Superior temporal gyrus (tissue), 1 donor: Measurements from ENCODE around the gene USP36.

Experiments
- DNase-seq: peaks from one replicate; pipeline ENCODE4 v3.0.0-alpha.2; 2016; ENCODE audit errors: extremely low spot score

USP36 gene

DNA sequence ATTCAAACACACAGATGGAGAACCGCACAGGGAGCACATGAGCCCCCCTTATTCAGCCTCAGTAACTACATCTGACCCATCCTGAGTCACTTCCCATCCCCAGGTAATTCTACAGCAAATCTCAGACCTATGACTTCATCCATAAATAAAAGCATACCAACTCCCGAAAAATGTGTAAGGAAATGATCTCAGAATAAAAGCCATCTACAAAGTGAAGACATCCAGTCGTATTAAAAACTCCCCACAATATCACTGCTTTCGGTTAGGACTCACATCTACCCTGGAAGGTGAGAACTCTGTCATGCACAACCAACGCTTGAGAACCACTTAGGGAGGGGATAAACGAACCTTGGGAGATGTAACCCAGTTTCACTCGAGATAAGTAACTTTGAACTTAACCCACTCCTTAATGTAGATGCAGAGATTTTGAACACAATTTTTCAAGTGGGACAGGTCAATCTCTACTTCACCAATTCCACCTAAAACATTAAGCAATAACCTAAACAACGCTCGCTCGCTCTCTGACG, 1.3 kb downstream of the USP36 start:
- DNase-seq = no peak

DNA sequence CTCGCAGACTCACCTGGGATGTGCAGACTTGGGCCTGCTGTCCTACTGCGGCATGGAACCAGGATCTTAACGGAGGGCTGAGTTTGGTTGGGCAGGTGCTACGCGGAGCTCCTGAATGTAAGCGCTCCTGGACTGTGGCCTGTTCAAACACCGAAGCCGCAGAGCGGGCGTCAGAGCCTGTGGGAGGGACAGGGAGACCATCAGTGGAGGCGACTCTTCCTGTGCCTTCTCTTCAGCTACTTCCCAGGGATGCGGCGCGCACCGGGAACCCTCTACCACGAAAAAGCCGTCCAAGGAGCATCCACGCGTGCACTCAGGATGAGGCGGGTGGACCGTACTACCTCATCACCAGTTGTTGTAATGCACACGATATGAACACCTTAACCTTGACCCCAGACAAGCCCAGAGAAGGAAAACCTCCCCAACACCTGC, 2.0 kb downstream of the USP36 start:
- DNase-seq = no peak

DNA sequence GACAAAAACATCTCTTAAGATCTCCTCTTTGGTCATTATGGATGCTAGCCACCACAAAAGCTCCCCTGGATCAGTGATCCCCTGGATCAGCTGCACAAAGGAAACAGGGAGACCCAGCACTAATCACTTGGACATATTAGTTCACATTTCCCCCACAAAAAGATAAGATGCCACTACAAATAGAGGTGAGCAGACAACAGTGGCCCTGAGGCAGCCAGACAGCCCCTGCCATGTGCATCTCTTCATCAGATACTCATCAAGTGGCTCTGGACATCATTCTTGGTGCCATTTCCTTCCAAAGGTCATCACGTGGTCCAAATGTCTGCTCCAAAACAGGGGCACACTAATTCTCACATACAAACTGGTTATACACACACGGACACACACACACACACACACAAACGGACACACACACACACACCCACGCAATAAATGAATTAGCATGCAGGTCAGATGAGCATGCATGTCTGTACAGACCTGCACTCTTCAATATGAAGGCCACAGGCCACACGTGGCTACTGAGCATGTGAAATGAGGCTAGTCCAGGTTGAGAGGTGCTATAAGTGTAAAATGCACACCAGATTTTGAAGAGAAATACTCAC, 4.1 kb downstream of the USP36 start:
- DNase-seq = no peak

DNA sequence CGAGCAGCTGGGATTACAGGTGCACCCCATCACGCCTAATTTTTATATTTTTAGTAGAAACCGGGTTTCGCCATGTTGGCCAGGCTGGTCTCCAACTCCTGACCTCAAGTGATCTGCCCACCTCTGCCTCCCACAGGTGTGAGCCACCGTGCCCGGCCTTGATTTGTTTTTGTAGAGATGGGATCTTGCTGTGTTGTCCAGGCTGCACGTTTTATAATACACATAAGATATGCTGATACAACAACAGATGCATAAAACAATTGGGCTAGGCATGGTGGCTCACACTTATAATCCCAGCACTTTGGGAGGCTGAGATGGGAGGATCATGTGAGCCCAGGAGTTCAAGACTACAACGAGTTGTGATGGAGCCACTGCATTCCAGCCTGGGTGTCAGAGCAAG, 6.0 kb downstream of the USP36 start:
- DNase-seq = no peak

DNA sequence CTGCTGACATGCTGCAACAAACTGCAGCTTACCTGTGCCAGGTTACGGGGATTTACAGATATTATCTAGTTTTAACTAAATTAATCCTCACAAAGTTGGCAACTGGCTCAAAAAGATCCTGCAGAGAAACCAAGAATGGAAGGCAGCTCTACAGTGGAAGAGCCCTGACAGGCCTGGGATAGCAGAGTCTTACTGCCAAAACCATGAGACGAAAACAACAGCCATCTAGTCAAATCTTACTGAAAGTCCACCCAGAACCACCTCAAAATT, 8.1 kb downstream of the USP36 start:
- DNase-seq = no peak

DNA sequence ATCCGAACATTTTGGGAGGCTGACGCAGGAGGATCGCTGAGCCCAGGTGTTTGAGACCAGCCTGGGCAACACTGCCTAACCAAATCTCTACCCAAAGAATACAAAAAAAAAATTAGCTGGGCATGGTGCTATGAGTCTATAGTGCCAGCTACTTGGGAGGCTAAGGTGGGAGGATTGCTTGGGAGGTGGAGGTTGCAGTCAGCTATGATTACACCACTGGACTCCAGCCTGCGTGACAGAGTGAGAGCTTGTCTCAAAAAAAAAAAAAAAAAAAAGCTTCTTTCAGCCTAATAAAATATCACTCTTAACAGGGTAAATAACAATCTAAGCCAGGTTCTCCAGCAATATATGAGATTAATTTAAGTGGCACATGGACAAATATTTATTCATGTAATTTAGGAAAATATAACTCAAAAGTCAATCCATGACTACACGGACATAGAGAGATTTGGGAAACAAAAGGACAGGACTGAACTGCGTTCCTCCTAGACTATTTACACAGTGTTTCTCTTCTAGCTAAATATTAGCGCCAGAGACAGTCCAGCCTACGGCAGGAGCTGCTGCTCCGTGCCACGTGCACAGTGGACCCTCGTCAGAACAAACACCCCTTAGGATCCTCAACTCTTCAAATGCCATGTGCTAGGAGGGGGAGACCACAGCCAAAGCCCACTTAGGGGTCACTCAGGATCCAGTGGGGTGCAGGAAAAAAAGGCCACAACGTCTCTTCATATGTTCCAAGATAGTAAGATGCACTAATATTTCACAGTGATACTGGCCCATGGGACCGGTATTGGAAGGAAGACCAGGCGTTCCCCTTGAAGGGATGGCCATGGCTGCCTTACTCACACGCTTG, 8.7 kb downstream of the USP36 start:
- DNase-seq = no peak

DNA sequence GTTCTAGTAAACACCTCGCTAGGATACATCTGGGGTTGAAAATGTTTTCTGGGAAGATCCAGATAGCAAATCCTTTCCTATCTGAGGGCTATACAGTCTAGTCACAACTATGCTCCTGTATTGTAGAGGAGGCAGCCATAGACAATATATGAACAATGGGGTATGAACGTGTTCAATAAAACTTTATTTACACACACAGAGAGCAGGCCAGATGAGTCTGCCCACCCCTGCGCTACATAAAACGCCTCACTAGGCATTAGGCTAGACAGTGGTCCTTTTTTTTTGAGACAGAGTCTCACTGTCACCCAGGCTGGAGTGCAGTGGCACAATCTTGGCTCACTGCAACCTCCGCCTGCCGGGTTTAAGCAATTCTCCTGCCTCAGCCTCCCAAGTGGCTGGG, 11.1 kb downstream of the USP36 start:
- DNase-seq = no peak

DNA sequence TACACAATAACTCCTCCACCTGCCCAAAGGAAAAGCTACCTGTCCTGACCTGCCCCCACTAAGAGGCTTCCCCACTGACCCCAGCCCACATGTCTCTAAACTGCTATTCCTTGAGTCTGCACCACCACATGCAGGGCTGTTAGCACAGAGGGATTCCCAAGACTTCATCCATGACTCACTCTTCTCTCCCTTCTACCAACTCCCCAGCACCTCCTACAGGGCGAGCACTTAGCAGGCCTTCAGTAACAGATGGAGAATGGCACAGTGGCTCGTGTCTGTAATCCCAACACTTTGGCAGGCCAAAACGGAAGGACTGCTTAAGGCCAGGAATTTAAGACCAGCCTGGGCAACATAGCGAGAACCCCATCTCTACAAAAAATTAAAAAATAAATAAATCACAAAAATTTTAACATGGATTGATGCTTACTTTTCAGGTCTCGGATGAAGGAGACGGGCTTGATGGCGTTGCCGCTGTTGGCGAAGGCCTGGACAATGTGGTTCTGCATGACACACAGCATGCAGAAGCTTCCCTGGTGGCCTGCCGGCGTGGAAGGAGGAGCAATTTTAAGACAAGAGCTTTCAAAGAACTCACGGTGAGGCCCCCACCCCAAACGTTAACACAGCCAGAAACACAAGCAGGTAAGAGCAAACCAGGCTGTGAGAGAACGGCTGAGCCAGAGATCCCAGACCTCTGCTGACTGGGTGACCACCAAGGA, 12.0 kb downstream of the USP36 start:
- no peak for DNase-seq

DNA sequence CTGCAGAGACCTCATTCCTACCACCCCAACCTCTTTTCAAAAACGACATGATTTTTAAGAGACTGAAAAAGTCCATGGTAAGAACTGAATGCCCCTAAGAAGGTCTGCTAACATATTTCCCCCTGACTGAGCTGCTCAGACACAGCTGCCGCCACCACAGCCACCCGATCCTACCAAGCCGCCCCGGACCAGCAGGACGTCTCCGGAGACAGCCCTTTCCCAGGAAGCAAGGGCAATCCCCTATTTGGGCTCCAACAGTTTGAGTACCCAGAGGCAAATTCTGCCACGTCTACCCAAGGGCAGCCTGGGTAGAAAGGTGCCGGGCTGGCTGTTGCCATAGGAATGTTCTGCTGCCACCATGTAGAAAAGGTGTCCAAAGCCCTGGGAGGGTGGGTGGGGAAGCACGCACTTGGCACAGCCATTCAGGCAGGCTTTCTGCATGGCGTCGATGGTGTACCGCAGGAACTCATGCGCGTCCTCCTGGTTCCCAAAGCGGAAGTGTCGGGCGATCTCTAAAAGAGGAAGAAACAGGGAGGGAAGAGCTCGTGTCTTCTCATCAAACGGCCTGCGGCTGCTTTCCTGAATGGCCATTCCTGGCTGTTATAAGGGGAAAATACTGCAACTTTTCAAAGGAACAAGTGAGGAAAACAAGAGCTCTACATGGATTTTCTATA, 13.6 kb downstream of the USP36 start:
- DNase-seq = no peak

DNA sequence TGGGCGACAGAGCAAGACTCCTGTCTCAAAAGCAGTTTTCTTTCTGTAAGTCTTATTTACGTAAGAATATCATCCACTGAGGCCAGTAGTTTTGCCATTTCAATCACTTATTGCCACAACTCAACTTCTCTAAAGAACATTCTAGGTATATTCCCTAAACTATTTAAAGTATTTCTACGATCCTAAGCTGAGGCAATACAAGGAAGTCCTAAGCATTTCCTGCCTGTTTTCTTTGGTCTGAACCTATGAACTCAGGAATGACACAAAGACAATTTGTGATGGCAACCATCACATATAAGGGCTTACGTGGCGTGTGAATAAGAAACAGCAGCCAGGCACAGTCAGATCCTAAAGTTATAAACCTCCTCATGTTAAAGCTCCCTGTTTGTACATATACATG, 14.2 kb downstream of the USP36 start:
- no peak for DNase-seq

DNA sequence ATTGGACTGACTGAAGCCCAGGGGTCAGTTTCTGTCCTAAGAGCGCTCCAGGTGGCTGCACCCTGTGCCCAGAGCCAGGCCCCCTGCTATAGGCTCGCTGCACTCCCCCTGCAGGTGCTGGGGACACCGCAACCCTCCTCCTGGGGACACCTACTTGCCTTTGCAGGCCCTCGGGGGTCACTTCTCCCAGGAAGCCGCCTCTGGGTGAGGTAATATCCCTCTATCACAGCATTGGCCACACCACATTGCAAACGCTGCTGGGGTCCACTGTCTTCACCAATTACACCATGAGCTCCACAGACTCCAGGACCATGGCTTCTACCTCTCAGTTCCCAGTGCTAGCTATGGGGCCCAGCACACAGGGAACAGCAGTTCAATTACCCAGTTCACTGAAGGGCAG, 14.9 kb downstream of the USP36 start:
- DNase-seq = no peak

DNA sequence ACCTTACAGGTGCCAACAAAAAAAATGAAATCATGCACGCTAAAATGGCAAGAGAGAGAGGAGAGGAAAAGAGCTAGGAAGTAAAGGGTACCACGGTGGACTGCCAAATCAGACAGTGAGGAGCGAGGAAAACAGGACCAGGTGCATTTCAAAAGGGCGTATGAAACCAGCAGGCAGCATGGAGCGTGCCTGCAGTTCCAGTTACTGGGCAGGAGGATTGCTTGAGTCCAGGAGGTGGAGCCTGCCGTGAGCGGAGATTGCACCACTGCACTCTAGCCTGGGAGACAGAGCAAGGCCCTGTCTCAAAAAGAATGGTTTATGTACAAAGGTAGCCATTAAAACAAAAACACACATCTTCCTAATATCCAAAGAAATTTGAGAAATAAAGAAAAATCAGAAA, 16.4 kb downstream of the USP36 start:
- no peak for DNase-seq

DNA sequence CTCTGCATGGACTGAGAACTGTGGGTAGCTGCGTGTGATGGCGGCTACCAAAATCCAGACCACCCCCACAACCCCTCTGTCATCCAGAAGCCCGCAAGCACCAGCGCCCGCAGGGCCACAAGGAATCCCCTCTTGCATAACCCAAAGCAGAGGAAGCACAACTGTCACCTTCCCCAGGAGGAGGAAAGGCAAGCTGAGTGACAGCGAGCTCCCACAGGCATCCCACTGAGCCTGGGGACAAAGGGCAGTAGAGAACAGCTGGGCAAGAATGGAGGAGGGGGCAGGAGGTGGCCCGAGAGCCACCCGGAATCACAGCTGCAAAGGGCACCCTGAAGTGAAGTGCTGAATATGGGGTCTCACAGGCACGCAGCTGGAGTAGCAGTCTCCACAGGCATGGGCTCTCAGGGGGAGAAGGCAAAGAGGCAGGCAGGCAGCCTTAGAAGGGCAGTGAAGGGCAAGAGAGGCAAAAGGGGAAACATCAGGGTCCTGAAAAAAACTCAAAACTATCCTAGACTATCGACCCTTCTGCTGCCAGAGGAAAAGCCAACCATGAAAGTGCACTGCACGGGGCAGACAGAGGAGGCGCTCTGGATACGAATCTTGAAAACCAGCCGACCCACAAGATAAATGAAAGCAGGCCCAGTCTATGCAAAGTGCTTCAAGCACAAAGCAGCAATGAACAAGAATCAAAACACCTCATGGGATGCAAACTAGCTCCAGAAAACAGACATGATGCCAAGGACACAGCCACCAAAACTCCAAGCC, 17.1 kb downstream of the USP36 start:
- DNase-seq = no peak

DNA sequence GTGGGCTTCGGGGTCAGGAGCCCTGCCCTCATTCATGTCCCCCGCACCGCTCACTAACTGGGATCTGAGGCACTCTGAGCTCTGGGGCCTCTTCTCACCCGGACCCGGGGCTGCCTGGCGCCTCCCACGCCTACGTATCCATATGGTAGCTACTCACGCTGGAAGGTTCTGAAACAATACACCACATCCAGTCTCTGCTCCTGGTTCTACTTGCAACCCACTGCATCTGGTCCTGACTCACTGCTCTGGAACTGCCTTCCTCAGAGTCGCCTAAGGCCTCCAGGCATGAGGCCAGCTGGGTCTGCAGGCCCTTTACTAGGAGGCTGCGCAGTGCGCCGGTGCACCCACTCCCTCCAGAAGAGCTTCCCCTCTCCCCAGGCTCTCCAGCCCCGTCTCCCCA, 18.1 kb downstream of the USP36 start:
- peak; percentile 68 for DNase-seq

DNA sequence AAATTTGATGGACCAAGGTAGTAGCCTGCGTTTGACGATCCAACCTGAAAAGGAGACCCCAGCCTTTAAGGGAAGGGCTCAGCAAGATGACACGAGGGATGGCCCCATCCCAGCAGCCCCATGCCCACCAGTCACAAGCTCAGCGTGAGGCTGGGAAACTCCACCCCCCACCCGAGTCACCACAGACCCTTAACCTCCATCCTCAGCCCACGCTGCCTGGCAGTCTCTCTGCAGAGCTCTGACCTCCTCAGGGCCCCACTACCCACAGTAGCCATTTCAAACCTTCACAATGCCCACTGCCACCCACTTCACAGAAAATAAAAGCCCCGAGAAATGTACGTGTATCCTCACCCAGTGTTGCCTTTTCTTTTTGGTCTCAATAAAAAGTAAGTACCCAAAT, 18.7 kb downstream of the USP36 start:
- no peak for DNase-seq

DNA sequence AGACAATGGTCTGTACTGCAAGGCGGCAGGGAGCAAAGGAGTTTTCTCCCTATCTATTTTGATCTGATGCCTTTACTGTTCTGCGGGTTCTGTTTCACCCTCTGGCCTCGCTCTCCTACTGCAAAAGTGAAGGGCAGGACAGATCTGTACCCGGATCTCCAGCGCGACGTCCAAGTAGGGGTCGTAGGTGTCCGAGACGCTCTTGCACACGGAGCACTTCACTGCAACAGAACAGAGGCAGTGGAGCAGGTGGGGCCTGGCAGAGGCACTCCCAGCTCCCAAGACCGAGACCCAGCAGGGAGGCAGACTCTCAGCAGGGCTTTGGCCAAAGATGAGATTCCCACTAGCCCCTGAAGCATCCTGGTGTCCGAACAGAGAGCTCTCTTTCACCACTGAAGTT, 19.8 kb downstream of the USP36 start:
- DNase-seq = no peak

DNA sequence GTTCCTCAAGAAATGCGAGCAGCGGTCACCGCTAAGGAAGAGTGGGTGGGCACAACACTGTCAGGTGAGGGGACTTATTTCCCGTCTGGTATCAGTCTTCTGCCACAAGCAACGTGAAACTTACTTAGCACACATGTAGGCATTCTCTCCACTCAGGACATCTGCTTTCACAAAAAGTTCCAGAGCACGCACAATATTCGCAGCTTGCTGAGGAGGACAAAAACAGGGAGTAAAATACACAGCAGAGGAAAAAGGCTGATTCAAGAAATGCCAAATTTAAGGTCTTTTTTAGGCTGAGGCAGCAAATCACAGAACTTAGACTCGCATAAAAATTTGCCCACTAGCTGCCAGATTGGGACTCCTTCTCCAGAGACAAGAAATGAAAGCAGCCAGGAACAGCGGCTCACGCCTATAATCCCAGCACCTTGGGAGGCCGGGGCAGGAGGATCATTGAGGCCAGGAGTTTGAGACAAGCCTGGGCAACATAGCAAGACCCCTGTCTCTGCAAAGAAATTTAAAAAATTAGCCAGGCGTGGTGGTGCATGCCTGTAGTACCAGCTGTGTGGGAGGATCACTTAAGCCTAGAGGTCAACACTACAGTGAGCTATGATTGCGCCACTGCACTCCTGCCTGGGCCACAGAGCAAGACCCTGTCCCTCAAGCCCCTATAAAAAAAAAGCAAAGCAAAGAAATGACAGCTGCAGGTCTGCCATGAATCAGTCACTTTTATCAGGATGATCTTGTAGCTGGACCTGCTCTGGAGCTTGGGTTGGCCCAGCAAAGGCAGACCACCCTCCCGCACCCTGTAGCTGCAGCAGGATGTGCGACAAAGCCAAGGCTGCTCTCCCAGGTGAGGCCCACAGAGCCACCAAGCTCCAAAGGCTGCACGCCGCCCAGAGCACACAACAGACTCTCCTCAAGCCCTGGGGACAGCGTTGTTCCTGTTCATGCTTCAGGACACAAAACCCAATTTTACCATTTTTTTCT, 20.5 kb downstream of the USP36 start:
- DNase-seq = no peak

DNA sequence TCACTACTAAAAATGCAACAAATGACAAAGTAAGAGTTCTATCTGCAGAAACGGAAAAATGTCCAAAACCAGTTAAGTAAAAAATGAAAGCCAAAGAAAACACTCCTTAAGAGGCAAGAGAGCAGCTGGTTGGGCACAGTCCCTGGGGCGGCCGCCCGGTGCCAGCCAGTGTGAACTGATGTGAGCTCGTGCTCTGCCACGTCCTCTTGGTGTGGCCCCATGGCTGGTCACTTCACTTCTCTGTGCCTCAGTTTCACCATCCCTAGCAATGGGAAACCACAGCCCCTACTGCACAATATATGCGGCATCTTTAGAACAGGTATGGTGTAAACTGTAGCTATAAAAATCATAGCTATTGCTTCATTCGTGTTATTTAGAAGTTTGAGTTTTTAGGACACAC, 21.2 kb downstream of the USP36 start:
- DNase-seq = no peak

DNA sequence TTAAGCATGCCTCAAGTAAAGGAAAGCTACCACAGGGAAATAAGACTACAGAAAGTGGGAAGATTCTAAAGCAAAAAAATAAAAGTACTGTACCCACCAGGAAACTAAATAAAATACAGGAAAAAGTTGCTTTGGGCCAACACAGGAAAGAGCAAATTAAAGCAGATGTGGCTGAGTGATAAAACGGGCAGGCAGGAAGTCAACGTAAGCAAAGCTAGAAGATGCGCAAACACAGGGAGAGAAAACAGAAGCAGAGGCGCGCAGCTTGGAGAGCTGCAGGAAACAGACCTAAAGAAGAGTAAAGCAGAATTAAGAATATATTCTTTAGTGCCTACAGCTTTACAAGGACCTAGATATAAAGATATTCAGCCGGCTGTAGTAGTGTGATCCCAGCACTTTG, 21.7 kb downstream of the USP36 start:
- DNase-seq = no peak

DNA sequence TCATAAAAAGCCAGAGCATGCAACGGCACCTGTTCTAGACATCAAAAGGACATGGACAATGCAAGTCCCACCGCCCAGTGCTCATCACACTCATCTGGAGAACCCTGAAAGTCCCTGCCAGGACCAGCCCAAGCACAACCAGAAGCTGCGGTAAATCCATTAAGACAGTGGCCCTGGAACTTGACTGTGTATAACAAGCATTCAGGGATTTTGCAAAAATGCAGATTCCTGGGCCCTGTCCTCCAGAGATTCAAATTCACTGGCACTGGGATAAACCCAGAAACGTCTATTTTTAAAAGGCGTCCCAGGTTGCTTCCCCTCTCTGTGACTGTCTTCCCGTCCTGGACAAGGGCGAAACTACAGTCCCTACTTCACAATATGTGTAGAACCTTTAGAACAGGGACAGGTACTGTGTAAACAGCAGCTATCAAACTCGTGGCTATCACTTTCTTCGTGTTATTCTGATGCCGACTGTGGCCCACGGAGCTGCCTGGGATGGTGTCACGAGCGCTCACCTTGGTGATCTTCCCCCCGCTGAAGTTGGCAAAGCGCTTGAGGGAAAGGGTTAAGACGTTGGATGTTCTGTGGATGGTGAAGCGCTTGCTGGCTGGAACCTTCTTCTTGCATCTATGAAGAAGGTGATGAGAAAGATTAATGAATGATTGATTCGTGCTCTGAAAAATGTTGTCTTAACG, 22.3 kb downstream of the USP36 start:
- DNase-seq = no peak
